EH (cell line): ENCODE data around the gene GPS2.

Experiments
- DNase-seq: peaks from one replicate; pipeline ENCODE4 v3.0.0-alpha.2; 2015; ENCODE audit warnings: low read depth

The GPS2 gene

DNA sequence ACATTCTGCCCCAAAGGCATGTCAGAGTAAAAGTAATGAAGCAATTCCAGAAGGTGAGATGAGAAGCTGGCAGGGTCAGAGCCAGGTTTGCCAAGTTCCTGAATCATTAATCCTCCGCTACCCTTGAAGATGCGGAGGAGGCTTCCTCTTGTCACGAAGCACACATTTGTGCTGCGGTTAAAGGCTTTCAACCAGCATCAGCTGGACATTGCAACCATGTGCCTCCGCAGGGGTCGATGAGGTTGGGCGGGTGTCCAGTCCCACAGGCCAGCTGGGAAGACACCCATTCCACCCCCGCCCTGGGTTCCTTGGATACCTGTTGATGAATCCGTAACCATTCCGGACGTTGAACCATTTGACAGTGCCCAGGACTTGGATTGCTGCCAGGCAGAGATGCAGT lies 22.0 kb downstream of the GPS2 start:
- DNase-seq, result no peak

GRCh38 chr17:7292729-7293128 lies 22.4 kb downstream of the GPS2 start:
- no peak for DNase-seq

GRCh38 chr17:7292194-7292593 lies 23.0 kb downstream of the GPS2 start:
- no peak for DNase-seq

DNA sequence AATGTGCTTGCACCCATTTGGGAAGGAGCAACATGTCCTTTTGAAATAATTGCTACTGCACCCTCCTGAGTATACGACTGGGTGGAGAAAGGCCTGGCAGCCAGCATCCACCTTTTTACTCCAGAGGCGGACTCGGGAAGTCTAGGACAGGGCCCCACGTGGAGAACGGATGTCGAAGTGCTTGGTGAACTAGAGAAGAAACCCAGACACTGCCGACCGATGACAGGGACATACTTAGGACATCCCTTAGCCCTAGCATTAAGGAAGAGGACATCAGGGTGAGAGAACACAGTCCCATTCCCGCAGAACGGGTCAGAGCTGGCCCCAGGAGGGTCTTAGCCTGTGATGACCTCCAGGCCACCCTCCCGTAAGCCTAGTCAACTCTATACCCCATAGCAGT lies 24.5 kb downstream of the GPS2 start:
- no peak for DNase-seq

DNA sequence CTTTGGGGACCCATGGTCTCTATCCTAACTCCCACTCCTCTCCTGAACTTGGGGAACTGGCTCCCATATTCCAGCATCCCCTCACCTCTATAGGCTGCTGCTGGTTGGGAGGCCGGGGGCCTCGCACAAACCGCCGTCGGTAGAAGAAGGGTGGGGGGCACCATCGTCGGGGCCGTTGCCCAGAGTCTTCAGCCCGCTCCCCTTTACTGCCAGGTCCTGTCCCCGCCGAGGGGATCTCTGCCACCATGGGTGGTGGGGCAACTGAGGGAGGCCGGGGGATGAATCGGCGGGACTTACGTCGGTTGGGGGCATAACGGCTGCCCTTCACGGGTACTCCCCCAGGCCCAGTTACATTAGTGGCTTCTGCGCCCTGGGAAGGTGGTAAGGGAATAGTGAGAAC lies 25.0 kb downstream of the GPS2 start:
- DNase-seq, result no peak

DNA sequence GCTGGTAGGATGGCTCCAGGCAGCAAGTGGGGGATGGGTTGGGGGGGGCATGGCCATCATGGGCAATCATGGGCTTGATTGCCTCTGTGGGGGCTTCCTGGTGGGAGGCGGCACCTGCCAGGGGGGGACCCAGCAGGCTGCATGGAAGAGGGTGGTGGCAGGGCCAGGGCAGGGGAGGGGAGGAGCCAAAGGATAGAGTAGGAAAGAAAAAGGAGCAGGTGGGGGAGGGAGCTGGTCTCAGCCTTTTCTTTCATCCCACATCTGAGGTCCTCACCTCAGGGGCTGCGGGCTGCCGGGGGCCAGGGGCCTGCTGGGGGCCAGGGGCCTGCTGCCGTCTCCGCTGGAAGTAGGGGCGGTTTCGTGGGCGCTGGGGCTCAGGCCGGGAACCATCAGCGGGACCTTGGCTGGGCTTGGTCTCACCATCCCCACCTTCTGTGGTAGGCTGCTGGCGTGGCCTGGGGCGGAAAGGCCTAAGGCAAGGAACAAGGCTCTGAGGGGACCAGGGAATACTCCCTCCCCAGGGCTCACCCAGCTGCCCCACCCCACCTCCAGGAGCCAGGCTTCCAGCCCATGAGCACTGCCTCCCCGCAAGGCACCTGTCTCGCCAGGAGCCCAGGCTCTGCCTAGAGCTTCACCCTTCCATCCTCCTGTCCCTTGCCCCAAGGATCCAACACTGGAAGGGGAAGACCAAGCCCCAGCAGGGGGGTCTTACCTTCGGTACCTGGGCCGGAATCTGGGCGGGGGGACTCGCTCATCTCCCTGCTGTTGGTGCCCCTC lies 25.7 kb downstream of the GPS2 start:
- no peak for DNase-seq

DNA sequence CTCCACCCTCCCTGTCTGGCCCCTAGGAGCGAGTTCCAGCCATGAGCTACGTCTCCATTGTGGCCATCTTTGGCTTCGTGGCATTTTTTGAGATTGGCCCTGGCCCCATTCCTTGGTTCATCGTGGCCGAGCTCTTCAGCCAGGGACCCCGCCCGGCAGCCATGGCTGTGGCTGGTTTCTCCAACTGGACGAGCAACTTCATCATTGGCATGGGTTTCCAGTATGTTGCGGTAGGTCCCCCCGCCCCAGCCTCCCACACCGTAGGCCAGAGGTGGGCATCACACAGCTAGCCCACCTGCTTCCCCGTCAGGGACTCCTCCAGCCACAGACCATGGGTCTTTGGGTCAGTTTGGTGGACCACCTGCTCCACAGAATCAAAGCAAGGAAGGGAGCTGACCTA lies 29.5 kb downstream of the GPS2 start:
- no peak for DNase-seq

DNA sequence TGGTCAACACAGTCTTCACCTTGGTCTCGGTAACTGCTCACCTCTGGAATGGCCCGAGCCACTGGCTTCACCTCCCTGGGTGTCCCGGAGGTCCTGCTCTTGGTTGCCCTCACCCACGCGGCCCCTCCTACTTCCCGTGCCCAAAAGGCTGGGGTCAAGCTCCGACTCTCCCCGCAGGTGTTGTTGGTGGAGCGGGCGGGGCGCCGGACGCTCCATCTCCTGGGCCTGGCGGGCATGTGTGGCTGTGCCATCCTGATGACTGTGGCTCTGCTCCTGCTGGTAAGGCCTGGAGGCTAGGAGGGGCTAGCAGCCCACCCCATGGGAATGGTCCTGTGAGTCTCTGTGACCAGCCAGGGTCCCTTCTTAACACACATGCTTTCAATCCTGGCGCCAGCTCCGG lies 30.2 kb downstream of the GPS2 start:
- no peak for DNase-seq

DNA sequence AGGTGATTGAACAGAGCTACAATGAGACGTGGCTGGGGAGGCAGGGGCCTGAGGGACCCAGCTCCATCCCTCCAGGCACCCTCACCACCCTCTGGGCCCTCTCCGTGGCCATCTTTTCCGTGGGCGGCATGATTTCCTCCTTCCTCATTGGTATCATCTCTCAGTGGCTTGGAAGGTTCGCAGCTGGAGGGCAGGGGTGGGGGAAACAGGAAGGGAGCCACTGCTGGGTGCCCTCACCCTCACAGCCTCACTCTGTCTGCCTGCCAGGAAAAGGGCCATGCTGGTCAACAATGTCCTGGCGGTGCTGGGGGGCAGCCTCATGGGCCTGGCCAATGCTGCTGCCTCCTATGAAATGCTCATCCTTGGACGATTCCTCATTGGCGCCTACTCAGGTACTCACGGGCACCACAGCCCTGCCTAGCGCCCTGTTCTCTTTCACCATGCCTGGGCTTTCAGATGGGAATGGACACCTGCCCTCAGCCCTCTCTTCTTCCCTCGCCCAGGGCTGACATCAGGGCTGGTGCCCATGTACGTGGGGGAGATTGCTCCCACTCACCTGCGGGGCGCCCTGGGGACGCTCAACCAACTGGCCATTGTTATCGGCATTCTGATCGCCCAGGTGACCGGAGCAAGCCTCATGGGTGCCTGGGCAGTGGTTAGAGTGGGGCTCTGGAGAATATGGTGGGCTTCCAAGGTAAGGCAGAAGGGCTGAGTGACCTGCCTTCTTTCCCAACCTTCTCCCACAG lies 31.5 kb downstream of the GPS2 start:
- DNase-seq, result no peak

GRCh38 chr17:7282752-7283321 lies 32.3 kb downstream of the GPS2 start:
- no peak for DNase-seq

DNA sequence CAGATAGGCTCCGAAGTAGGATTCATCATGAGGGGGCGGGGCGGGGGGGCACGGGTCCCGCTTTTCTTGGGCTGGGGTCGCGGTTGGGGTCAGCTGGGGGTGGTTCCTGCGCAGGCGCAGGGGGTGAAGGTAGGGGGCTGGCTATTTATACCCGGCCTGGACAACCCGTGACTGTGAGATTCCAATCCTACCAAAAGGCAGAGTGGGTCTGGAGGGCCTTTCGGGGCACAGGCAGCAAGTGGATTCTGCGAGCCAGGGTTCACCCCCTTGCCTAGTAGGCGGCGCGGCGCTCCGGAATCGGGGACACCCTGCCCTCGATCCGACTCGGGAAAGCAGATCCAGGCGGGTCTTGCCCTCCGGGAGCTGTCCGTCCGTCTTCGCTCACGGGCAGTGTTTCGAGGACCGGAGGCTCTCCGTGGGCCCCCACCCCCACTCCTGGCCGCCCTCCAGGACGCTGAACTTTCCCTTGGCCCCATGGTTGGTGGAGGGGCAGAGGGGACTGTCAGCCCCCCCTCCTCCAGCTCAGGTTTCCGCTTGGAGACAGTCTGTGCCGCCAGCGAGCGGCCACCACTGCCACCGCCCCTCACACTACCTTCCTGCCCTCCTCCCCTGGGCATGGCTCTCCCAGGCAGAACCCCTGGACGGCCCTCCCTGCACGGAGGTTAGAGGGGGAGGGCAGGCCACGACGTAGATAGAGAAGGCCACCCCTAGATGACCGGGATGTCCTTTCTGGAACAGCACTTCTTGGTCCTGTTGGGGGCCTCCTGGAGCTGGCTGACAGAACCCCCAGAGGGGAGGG lies 33.0 kb downstream of the GPS2 start:
- DNase-seq, result no peak

- DNase-seq, result peak; percentile 96
Measured at GRCh38 chr17:7281074-7281952, 33.8 kb downstream of the GPS2 start, which contains the start of gene SLC2A4. Gene SLC2A4, plus strand, starts transcription at chr17:7281718. Its CDS starts 217 bp downstream, at chr17:7281935.

DNA sequence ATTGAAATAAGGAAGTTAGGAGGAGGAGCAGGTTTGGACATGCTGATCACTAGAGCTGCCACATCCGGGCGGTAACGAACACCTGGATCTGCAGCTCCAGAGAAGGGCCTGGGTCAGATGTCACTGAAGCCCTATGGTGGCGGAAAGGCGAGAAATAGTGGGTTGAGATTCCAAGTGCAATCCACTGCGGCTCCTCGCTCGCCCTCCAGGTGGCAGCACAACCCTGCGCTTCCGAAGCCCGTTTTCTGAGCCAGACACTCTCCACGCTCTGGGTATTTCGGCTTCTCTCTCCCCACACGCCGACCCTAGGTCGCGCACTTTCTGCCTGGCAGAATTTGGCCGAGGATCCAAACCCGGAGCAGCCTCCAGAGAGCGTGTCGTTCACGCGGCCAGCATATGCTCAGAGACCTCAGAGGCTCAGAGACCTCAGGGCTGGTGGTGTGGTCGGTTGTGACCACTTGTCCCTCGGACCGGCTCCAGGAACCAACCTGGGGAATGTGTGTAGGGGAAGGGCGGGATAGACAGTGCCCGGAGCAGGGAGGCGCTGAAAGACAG lies 34.6 kb downstream of the GPS2 start:
- DNase-seq, result peak; percentile 78

GRCh38 chr17:7279448-7279847 lies 35.7 kb downstream of the GPS2 start:
- DNase-seq, result no peak

DNA sequence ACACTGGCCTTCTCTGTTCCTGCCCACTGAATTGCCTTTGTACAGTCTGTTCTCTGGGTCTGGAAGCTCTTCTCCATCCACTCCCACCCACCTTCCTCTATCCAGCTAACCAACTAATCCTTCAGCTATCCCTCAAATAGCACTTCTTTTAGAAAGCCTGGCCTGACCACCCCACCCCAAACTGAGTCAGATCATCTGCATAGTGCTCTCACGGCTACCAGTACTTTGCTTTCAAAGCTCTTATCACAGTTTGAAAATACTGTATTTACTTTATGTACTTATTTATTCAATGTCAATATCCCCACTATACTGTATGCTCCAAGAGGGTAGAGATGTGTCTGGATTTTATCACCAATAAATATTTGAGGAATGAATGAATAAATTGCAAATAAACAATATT lies 48.4 kb downstream of the GPS2 start:
- peak; percentile 39 for DNase-seq

DNA sequence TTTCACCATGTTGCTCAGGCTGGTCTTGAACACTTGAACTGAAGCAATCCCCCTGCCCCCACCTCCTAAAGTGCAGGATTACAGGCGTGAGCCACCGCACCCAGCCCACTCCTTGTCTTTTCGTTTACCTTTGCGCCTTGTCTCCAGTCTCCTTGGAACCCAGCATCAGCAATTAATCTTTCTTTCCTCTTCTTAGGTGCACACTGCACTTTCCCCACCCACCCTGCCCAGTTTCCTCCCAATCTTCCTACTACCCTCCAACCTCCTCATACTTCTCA lies 51.4 kb downstream of the GPS2 start:
- no peak for DNase-seq

GRCh38 chr17:7262935-7263800 lies 52.0 kb downstream of the GPS2 start:
- no peak for DNase-seq
